Transverse colon (tissue), 3 donors: ENCODE measurements around the gene S100A2.

Experiments used
- POLR2A ChIP-seq: fragments of 450-650 bp; IDR thresholded peaks from one replicate; pipeline ENCODE4 v1.6.1; 2016; ENCODE audit warnings: antibody characterized with exemption, mild to moderate bottlenecking, moderate library complexity
- POLR2AphosphoS5 ChIP-seq, 3 donors: sonication (generic); formaldehyde crosslinking; IDR thresholded peaks; one replicate each; pipeline ENCODE4 v1.6.1; 2016; ENCODE audit warnings: antibody characterized with exemption in 3 of 3

DNA sequence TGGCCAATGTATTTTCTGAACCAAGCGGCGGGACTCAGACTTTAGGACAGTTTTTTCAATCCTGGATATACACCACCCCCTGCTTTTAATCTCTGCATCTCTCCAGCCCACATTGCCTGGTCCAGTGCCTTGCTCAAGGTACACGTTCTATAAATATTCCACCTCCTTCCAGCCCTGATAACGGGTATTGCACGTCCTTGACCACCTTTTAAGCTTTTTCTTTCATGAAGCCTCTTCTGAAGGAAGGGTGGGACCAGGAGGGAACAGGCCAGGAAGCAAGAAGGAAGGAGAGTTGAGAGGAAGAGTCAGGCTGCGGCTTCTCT lies 43.9 kb upstream of the S100A2 start:
- no peak for TF ChIP-seq POLR2A
- no peak for TF ChIP-seq POLR2AphosphoS5 (IDR thresholded peaks at IDR 0.05)
